SK-N-SH (cell line): ENCODE measurements around the gene MMS22L. TPM values are rescaled to one million over a fixed set of nuclear protein-coding genes. Genes with fewer than 3 reads are reported as not detected.
A peak's percentile ranks its signal among the peaks of the same experiment; 100 is the strongest.

Experiments
- CTCF ChIA-PET: fragments of 300-600, 350-600 bp; formaldehyde crosslinking; extraction: SDS; loops from one replicate; lab custom pipeline; 2021; lab: Yijun Ruan, JAX
- POLR2A ChIA-PET: fragments of 350-600 bp; sonication (Branson Sonifier 250); formaldehyde crosslinking; extraction: SDS; loops from one replicate; lab custom pipeline; 2020; ENCODE audit warnings: antibody characterized with exemption, inconsistent platforms; lab: Yijun Ruan, JAX
- DNase-seq: peaks from one replicate; pipeline ENCODE4 v3.0.0; 2012
- H2AFZ ChIP-seq: fragments of 200-600 bp; sonication (generic); 2 replicates; pipeline ENCODE4 v1.8.1; 2016; ENCODE audit warnings: antibody characterized with exemption, mild to moderate bottlenecking, low read depth
- H3F3A ChIP-seq: fragments of 200-600 bp; sonication (generic); replicated peaks from 2 replicates; pipeline ENCODE3; 2016; ENCODE audit warnings: antibody characterized with exemption, mild to moderate bottlenecking; ENCODE audit not compliant: insufficient read depth
- H3K27ac ChIP-seq, 2 experiments: fragments of 200-500 bp in 1 of 2; fragments of 200-600 bp in 1 of 2; sonication (Bioruptor generic) in 1 of 2; sonication (generic), shearing (Covaris generic) in 1 of 2; 2 replicates each; pipeline versions ENCODE4 v1.5.1 to v1.6.1; 2014 to 2016; ENCODE audit warnings: low read depth in 2 of 2, inconsistent platforms in 1 of 2, low read length in 1 of 2, mild to moderate bottlenecking in 1 of 2, mixed read lengths in 1 of 2
- H3K27me3 ChIP-seq: fragments of 200-600 bp; sonication (generic), shearing (Covaris generic); 2 replicates; pipeline ENCODE4 v1.6.1; 2016; ENCODE audit warnings: mixed run types; ENCODE audit not compliant: insufficient read depth
- H3K36me3 ChIP-seq, 2 experiments: fragments of 200-500 bp in 1 of 2; fragments of 200-600 bp in 1 of 2; sonication (Bioruptor generic) in 1 of 2; sonication (generic) in 1 of 2; replicated peaks in 1 of 2; 2 replicates each; pipeline versions ENCODE3 to v1.5.1; 2014 to 2016; ENCODE audit warnings: low read length in 1 of 2, mild to moderate bottlenecking in 1 of 2; ENCODE audit not compliant: insufficient read depth in 2 of 2, control insufficient read depth in 1 of 2
- H3K4me1 ChIP-seq, 2 experiments: fragments of 200-500 bp in 1 of 2; fragments of 200-600 bp in 1 of 2; sonication (Bioruptor generic) in 1 of 2; sonication (generic), shearing (Covaris generic) in 1 of 2; 2 replicates each; pipeline versions ENCODE4 v1.5.1 to v1.6.1; 2014 to 2016; ENCODE audit warnings: low read depth in 1 of 2, low read length in 1 of 2, mixed run types in 1 of 2; ENCODE audit not compliant: insufficient read depth in 2 of 2, control insufficient read depth in 1 of 2
- H3K4me2 ChIP-seq: fragments of 200-600 bp; sonication (generic), shearing (Covaris generic); 2 replicates; pipeline ENCODE4 v1.6.1; 2017; ENCODE audit warnings: mixed run types
- H3K4me3 ChIP-seq, 2 experiments: fragments of 200-500 bp in 1 of 2; fragments of 200-600 bp in 1 of 2; sonication (Bioruptor generic) in 1 of 2; sonication (generic), shearing (Covaris generic) in 1 of 2; 2 replicates each; pipeline versions ENCODE4 v1.5.1 to v1.8.1; 2014 to 2016; ENCODE audit warnings: low read depth in 2 of 2, inconsistent platforms in 1 of 2, low read length in 1 of 2, mild to moderate bottlenecking in 1 of 2, mixed read lengths in 1 of 2, moderate library complexity in 1 of 2
- H3K79me2 ChIP-seq: fragments of 200-600 bp; sonication (generic); 2 replicates; pipeline ENCODE4 v1.8.1; 2017; ENCODE audit warnings: mild to moderate bottlenecking; ENCODE audit not compliant: insufficient read depth
- H3K9ac ChIP-seq: fragments of 200-600 bp; sonication (generic); 2 replicates; pipeline ENCODE4 v1.6.1; 2017; ENCODE audit warnings: mixed run types
- H3K9me2 ChIP-seq: fragments of 200-600 bp; sonication (generic); 2 replicates; pipeline ENCODE4 v1.6.1; 2017; ENCODE audit warnings: mixed run types
- H3K9me3 ChIP-seq: fragments of 200-600 bp; sonication (generic); 2 replicates; pipeline ENCODE4 v1.6.1; 2017; ENCODE audit warnings: mixed run types, mild to moderate bottlenecking, moderate library complexity
- H4K20me1 ChIP-seq: fragments of 200-600 bp; sonication (generic); 2 replicates; pipeline ENCODE4 v1.6.1; 2017; ENCODE audit warnings: mild to moderate bottlenecking, mixed run types; ENCODE audit not compliant: insufficient read depth
- ELF1 ChIP-seq: IDR thresholded peaks from 2 replicates; pipeline ENCODE4 v1.4.0; 2012
- EP300 ChIP-seq, 2 experiments: IDR thresholded peaks; 2 replicates each; pipeline versions ENCODE4 v1.4.0 to v1.6.1; 2012; ENCODE audit warnings: borderline replicate concordance in 1 of 2, low read depth in 1 of 2, low read length in 1 of 2
- FOXJ3 ChIP-seq: sonication (generic); formaldehyde crosslinking; IDR thresholded peaks from 2 replicates; pipeline ENCODE4 v1.5.1; 2020; ENCODE audit warnings: mild to moderate bottlenecking, missing genetic modification reagents
- FOXM1 ChIP-seq: IDR thresholded peaks from 2 replicates; pipeline ENCODE4 v1.4.0; 2012; ENCODE audit warnings: low read depth, mild to moderate bottlenecking
- GABPA ChIP-seq: IDR thresholded peaks from 2 replicates; pipeline ENCODE4 v1.4.0; 2012; ENCODE audit warnings: low read depth, mild to moderate bottlenecking
- GATA2 ChIP-seq: sonication (generic); formaldehyde crosslinking; IDR thresholded peaks from 2 replicates; pipeline ENCODE4 v1.5.0; 2020; ENCODE audit warnings: mild to moderate bottlenecking, missing genetic modification reagents
- IRF3 ChIP-seq: fragments of 150-350 bp; IDR thresholded peaks from 2 replicates; pipeline ENCODE4 v1.6.1; 2016; ENCODE audit warnings: mild to moderate bottlenecking, low read depth, low read length
- JUND ChIP-seq: IDR thresholded peaks from 2 replicates; pipeline ENCODE4 v1.4.0; 2012
- MAX ChIP-seq: IDR thresholded peaks from 2 replicates; pipeline ENCODE4 v1.4.0; 2012; ENCODE audit warnings: low read depth
- MEF2A ChIP-seq: IDR thresholded peaks from 2 replicates; pipeline ENCODE4 v1.4.0; 2012; ENCODE audit warnings: low read depth, borderline replicate concordance
- MXI1 ChIP-seq: IDR thresholded peaks from 2 replicates; pipeline ENCODE4 v1.6.1; 2012; ENCODE audit warnings: mild to moderate bottlenecking, low read depth, low read length, improper control_type of control experiment
- NRF1 ChIP-seq: IDR thresholded peaks from 2 replicates; pipeline ENCODE4 v1.6.1; 2012; ENCODE audit warnings: low read depth, mild to moderate bottlenecking, low read length
- PBX3 ChIP-seq: IDR thresholded peaks from 2 replicates; pipeline ENCODE4; 2012
- RCOR1 ChIP-seq: fragments of 150-350 bp; IDR thresholded peaks from 2 replicates; pipeline ENCODE4 v1.6.1; 2017; ENCODE audit warnings: antibody characterized with exemption, low read length
- SIN3A ChIP-seq: IDR thresholded peaks from 2 replicates; pipeline ENCODE4 v1.6.1; 2012; ENCODE audit warnings: low read depth, mild to moderate bottlenecking, low read length, moderate library complexity, borderline replicate concordance
- TAF1 ChIP-seq: IDR thresholded peaks from 2 replicates; pipeline ENCODE4 v1.6.1; 2012; ENCODE audit warnings: low read depth, mild to moderate bottlenecking, low read length, moderate library complexity, borderline replicate concordance
- TCF12 ChIP-seq: IDR thresholded peaks from 2 replicates; pipeline ENCODE4 v1.4.0; 2012
- TEAD4 ChIP-seq: IDR thresholded peaks from 2 replicates; pipeline ENCODE4 v1.4.0; 2012; ENCODE audit warnings: mild to moderate bottlenecking, borderline replicate concordance; ENCODE audit not compliant: insufficient read depth
- USF1 ChIP-seq: IDR thresholded peaks from 2 replicates; pipeline ENCODE4 v1.4.0; 2012; ENCODE audit warnings: low read depth, borderline replicate concordance
- YY1 ChIP-seq: IDR thresholded peaks from 2 replicates; pipeline ENCODE4 v1.4.0; 2012; ENCODE audit warnings: low read depth, mild to moderate bottlenecking
- ZBTB33 ChIP-seq: IDR thresholded peaks from 2 replicates; pipeline ENCODE4 v1.4.0; 2012; ENCODE audit warnings: low read depth, borderline replicate concordance
- WGBS: methylation state at CpG from one replicate; pipeline ENCODE4 v1.1.6; 2017; ENCODE audit warnings: low lambda C conversion rate; 5-methylcytosine and 5-hydroxymethylcytosine counted together
- polyA plus RNA-seq, 3 experiments: library from polyadenylated mRNA; depleted of rRNA; stranded (reverse); fragments of >200 nt; gene quantifications; 2 replicates each; pipeline ENCODE4 v1.2.3, GENCODE V29; 2012
- TF ChIP-seq, protein P1 (sequence below): fragments of 200-600 bp; sonication (generic); IDR thresholded peaks from 2 replicates; pipeline ENCODE4 v1.6.1; 2017; ENCODE audit warnings: antibody characterized with exemption, mild to moderate bottlenecking, moderate library complexity

MMS22L gene
- polyA plus RNA-seq (2012; rRNA removed), result 4.3 and 6.3 TPM in 2 replicates
- polyA plus RNA-seq (2012; cell fraction: cytosol; rRNA removed), result 6.5 and 7.3 TPM in 2 replicates
- 3.6 and 7.2 TPM in 2 replicates for polyA plus RNA-seq (2012; cell fraction: nucleus; rRNA removed)

DNA sequence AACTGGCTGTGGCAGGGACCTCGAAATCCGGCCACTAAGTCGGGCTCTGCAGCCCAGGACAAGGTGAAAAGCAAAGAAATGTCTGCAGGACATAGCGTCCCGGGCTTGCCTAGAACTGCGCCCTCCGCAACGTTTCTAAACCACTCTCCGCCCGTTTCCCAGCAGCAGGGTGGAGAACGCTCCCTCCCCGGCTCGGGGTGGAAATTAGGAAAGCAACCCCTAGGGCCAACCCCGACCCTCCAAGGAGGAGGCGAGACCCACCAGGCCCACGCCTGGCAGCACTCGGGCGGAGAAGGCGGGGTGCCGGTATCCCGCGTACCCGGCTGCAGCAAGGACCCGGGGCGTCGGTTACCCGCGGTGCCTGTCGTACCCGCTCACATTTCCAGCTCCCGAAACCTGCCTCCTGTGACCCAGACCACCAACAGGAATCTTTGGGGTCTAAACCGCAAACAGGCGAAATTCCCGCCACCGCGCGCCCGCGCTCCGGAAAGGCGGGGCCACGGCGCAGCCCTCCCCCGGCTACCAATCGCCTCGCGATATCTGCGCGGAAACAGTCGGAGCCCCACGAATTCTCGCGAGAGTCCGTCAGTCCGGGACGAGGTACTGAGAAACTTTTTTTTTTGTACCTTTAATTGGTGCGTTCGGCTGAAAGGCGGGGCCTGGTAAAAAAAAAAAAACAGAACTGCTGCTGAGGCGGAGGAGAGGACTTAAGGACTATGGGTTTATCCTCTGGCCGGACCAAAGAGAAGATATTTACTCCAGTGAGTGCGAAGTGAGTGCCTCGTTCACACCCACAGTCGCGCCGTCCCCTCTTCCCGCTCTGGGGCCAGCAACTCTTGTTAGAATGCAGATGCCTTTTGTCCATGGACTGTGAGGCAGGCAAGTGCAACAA lies at the start of gene MMS22L:
Gene MMS22L (minus strand): TSS at position 491 of the 892 bp plus-strand sequence. CDS start 739 bp downstream, outside the sequence.
- H4K20me1 ChIP-seq, result no peaks in the 10 kb centered on the region
- peaks cover 3 to 16% of the 10 kb centered on the region in 2 experiments for H3K36me3 ChIP-seq
- DNase-seq, result peak; percentile 94
- H3K9me3 ChIP-seq, result no peaks in the 10 kb centered on the region
- CTCF ChIA-PET, result interaction anchor here (0.6 kb wide), 1 partner anchor 724 kb away, joined by 3 read pairs; no protein-coding TSS in a partner anchor
- H3K9ac ChIP-seq, result peak within 1 kb of the TSS; percentile 86
- peak within 1 kb of the TSS; percentile 98 for H2AFZ ChIP-seq
- H3K4me2 ChIP-seq, result peak within 1 kb of the TSS; percentile 84
- H3K4me3 ChIP-seq, result peak within 1 kb of the TSS; percentile 91 to 94
- H3K9me2 ChIP-seq, result no peaks in the 10 kb centered on the region
- H3K27ac ChIP-seq, result peak within 1 kb of the TSS; percentile 30 to 90
- no peaks in the 10 kb centered on the region for H3K27me3 ChIP-seq
- peaks cover 0 to 9% of the 10 kb centered on the region in 2 experiments; a peak in 2 of 4 replicates for H3K4me1 ChIP-seq
- peaks cover 38% of the 10 kb centered on the region for H3K79me2 ChIP-seq
- POLR2A ChIA-PET, result no interaction called here
- no peaks in the 10 kb centered on the region for H3F3A ChIP-seq
- WGBS, result under 1% methylated on average over 34 of the region's 67 CpGs
- TF ChIP-seq SIN3A (peak; percentile 98), TEAD4 (no peak), MAX (peak; percentile 52; the same call in 1 of the 2 replicates), MEF2A (no peak), EP300 (IDR thresholded peaks at IDR 0.05; ENCODE audit: borderline replicate concordance in 1 of 2, low read depth in 1 of 2, low read length in 1 of 2) (no peak), ZBTB33 (peak; percentile 99), FOXJ3 (CRISPR knock-in tag) (no peak), USF1 (no peak), GATA2 (CRISPR knock-in tag) (0 out of 2 replicates have a peak, but pooled peaks have one; percentile 14), YY1 (no peak), FOXM1 (no peak), PBX3 (no peak), ELF1 (no peak), TAF1 (no peak), NRF1 (peak; percentile 6; the same call in 1 of the 2 replicates), MXI1 (peak; percentile 33; the same call in 1 of the 2 replicates), RCOR1 (peak; percentile 10; the same call in 1 of the 2 replicates), TCF12 (no peak), IRF3 (no peak), GABPA (peak; percentile 46), JUND (no peak)
- TF ChIP-seq, protein P1, sequence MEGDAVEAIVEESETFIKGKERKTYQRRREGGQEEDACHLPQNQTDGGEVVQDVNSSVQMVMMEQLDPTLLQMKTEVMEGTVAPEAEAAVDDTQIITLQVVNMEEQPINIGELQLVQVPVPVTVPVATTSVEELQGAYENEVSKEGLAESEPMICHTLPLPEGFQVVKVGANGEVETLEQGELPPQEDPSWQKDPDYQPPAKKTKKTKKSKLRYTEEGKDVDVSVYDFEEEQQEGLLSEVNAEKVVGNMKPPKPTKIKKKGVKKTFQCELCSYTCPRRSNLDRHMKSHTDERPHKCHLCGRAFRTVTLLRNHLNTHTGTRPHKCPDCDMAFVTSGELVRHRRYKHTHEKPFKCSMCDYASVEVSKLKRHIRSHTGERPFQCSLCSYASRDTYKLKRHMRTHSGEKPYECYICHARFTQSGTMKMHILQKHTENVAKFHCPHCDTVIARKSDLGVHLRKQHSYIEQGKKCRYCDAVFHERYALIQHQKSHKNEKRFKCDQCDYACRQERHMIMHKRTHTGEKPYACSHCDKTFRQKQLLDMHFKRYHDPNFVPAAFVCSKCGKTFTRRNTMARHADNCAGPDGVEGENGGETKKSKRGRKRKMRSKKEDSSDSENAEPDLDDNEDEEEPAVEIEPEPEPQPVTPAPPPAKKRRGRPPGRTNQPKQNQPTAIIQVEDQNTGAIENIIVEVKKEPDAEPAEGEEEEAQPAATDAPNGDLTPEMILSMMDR, result no peak
